Type B pancreatic cell (in vitro differentiated cells): ENCODE measurements around the gene SYTL1. TPM values are rescaled to one million over a fixed set of nuclear protein-coding genes. Genes with fewer than 3 reads are reported as not detected.

Experiments
- DNase-seq: peaks from one replicate; pipeline ENCODE4 v3.0.0; 2021; ENCODE audit warnings: mixed read lengths; ENCODE audit not compliant: unreplicated experiment; ENCODE audit errors: extremely low spot score
- H3K27ac Mint-ChIP-seq: 2 replicates; pipeline ENCODE4 v1.8.0; 2021; ENCODE audit warnings: mild to moderate bottlenecking, mixed read lengths
- H3K27me3 Mint-ChIP-seq: 2 replicates; pipeline ENCODE4 v1.8.0; 2021; ENCODE audit warnings: mixed read lengths
- H3K36me3 Mint-ChIP-seq: 2 replicates; pipeline ENCODE4 v1.8.0; 2021; ENCODE audit warnings: mixed read lengths
- H3K4me1 Mint-ChIP-seq: one replicate; pipeline ENCODE4 v1.8.0; 2021; ENCODE audit warnings: mixed read lengths; ENCODE audit not compliant: unreplicated experiment
- H3K4me3 Mint-ChIP-seq: 2 replicates; pipeline ENCODE4 v1.8.0; 2021; ENCODE audit warnings: mild to moderate bottlenecking, mixed read lengths
- H3K9me3 Mint-ChIP-seq: 2 replicates; pipeline ENCODE4 v1.8.0; 2021; ENCODE audit warnings: mixed read lengths
- CTCF ChIP-seq: fragments of 200-600 bp; sonication (generic); conservative IDR thresholded peaks from 2 replicates; pipeline ENCODE4 v1.5.0; 2021; ENCODE audit warnings: antibody characterized with exemption, mild to moderate bottlenecking
- total RNA-seq: library from RNA; stranded (reverse); gene quantifications from 2 replicates; pipeline ENCODE4 v1.2.1, GENCODE V29; 2021; ENCODE audit warnings: low replicate concordance

Gene SYTL1
- total RNA-seq, 1 donor from 2014 or later: 37.2 TPM

- Mint-ChIP-seq H3K27me3 (no peaks in the 10 kb centered on the region), H3K4me1 (peaks cover 49% of the 10 kb centered on the region), H3K9me3 (no peaks in the 10 kb centered on the region), H3K4me3 (no peak overlapping the region), H3K36me3 (no peaks in the 10 kb centered on the region), H3K27ac (no peak overlapping the region)
- DNase-seq: no peak
- TF ChIP-seq CTCF: no peak
Observed at GRCh38 chr1:27399251-27400025, 57.6 kb downstream of the SYTL1 start.

- Mint-ChIP-seq H3K9me3 (no peaks in the 10 kb centered on the region), H3K4me3 (peak overlapping the region; percentile 13), H3K36me3 (no peaks in the 10 kb centered on the region), H3K27ac (peak overlapping the region; percentile 3), H3K4me1 (peaks cover 44% of the 10 kb centered on the region), H3K27me3 (no peaks in the 10 kb centered on the region)
- no peak for DNase-seq
- TF ChIP-seq CTCF: no peak
Observed at GRCh38 chr1:27400082-27400962, 58.5 kb downstream of the SYTL1 start.

- H3K9me3 Mint-ChIP-seq: no peaks in the 10 kb centered on the region
- H3K36me3 Mint-ChIP-seq: no peaks in the 10 kb centered on the region
- peak overlapping the region; percentile 1 for H3K4me3 Mint-ChIP-seq
- H3K27ac Mint-ChIP-seq: peak overlapping the region; percentile 3
- DNase-seq: no peak
- no peaks in the 10 kb centered on the region for H3K27me3 Mint-ChIP-seq
- H3K4me1 Mint-ChIP-seq: peaks cover 49% of the 10 kb centered on the region
- no peak for TF ChIP-seq CTCF
Observed at GRCh38 chr1:27400963-27401341, 59.1 kb downstream of the SYTL1 start.

GRCh38 chr1:27402349-27402754 lies 60.5 kb downstream of the SYTL1 start:
- Mint-ChIP-seq H3K36me3 (peaks cover 3% of the 10 kb centered on the region), H3K9me3 (no peaks in the 10 kb centered on the region), H3K27me3 (no peaks in the 10 kb centered on the region), H3K4me1 (peaks cover 57% of the 10 kb centered on the region), H3K4me3 (no peak overlapping the region), H3K27ac (no peak overlapping the region)
- TF ChIP-seq CTCF: peak; percentile 37
- DNase-seq: no peak

GRCh38 chr1:27403065-27403726 lies 61.4 kb downstream of the SYTL1 start:
- peak; percentile 48 for TF ChIP-seq CTCF
- H3K9me3 Mint-ChIP-seq: no peaks in the 10 kb centered on the region

More at GRCh38 chr1:27403065-27403726, 61.4 kb downstream of the SYTL1 start:
- Mint-ChIP-seq H3K27me3 (no peaks in the 10 kb centered on the region), H3K27ac (peak overlapping the region; percentile 77), H3K4me3 (peak overlapping the region; percentile 34), H3K36me3 (peaks cover 7% of the 10 kb centered on the region), H3K4me1 (peaks cover 54% of the 10 kb centered on the region)
- no peak for DNase-seq

Other genes starting within 250 kb of the SYTL1 start
- 28.8 and 41.9 TPM in 2 replicates for gene SLC9A1, start 186.9 kb upstream of the SYTL1 start, total RNA-seq
- gene WDTC1, start 107.4 kb upstream of the SYTL1 start, total RNA-seq: 33.7 and 35.1 TPM in 2 replicates
- 38.6 and 40.1 TPM in 2 replicates for gene TMEM222, start 19.9 kb upstream of the SYTL1 start, total RNA-seq
- 15.6 and 39.9 TPM in 2 replicates for gene MAP3K6, start 24.9 kb downstream of the SYTL1 start, total RNA-seq
- gene FCN3, start 32.8 kb downstream of the SYTL1 start, total RNA-seq: not detected in 2 replicates
- 0.41 and 0.76 TPM in 2 replicates for gene CD164L2, start 41.3 kb downstream of the SYTL1 start, total RNA-seq
- gene GPR3, start 50.6 kb downstream of the SYTL1 start, total RNA-seq: 1.3 and 1.9 TPM in 2 replicates
- gene WASF2, start 148.1 kb downstream of the SYTL1 start, total RNA-seq: 113 and 123 TPM in 2 replicates